Neural crest cell (in vitro differentiated cells): ENCODE data around the gene HMG20B. TPM values are rescaled to one million over a fixed set of nuclear protein-coding genes. Genes with fewer than 3 reads are reported as not detected.

Source experiments
- DNase-seq: peaks from one replicate; pipeline ENCODE4 v3.0.0; 2021; ENCODE audit warnings: low read depth, mixed read lengths, low spot score
- H3K27ac Mint-ChIP-seq: one replicate; pipeline ENCODE4 v1.8.0; 2021; ENCODE audit warnings: mild to moderate bottlenecking, mixed read lengths; ENCODE audit not compliant: unreplicated experiment
- H3K27me3 Mint-ChIP-seq: 2 replicates; pipeline ENCODE4 v1.8.0; 2021; ENCODE audit warnings: low read depth, mild to moderate bottlenecking, mixed read lengths
- H3K36me3 Mint-ChIP-seq: 2 replicates; pipeline ENCODE4 v1.8.0; 2021; ENCODE audit warnings: low read depth, mild to moderate bottlenecking, mixed read lengths
- H3K4me1 Mint-ChIP-seq: 2 replicates; pipeline ENCODE4 v1.8.0; 2021; ENCODE audit warnings: mixed read lengths
- H3K4me3 Mint-ChIP-seq: one replicate; pipeline ENCODE4 v1.8.0; 2021; ENCODE audit warnings: mild to moderate bottlenecking, mixed read lengths
- H3K9me3 Mint-ChIP-seq: 2 replicates; pipeline ENCODE4 v1.8.0; 2021; ENCODE audit warnings: mixed read lengths
- total RNA-seq: library from RNA; stranded (reverse); gene quantifications from 2 replicates; pipeline ENCODE4 v1.2.1, GENCODE V29; 2021
- TF ChIP-seq, protein P1 (sequence below): fragments of 200-600 bp; sonication (generic); conservative IDR thresholded peaks from 2 replicates; pipeline ENCODE4 v1.5.0; 2021; ENCODE audit warnings: antibody characterized with exemption, mild to moderate bottlenecking

The HMG20B gene
- total RNA-seq, 1 donor from 2014 or later: 79.6 TPM

GRCh38 chr19:3532154-3532786, 40.5 kb upstream of the HMG20B start:
- H3K27me3 Mint-ChIP-seq: no peaks in the 10 kb centered on the region
- no peak for DNase-seq
- no peak overlapping the region for H3K4me3 Mint-ChIP-seq
- peaks cover 3% of the 10 kb centered on the region for H3K36me3 Mint-ChIP-seq
- no peaks in the 10 kb centered on the region for H3K9me3 Mint-ChIP-seq
- TF ChIP-seq, protein P1, sequence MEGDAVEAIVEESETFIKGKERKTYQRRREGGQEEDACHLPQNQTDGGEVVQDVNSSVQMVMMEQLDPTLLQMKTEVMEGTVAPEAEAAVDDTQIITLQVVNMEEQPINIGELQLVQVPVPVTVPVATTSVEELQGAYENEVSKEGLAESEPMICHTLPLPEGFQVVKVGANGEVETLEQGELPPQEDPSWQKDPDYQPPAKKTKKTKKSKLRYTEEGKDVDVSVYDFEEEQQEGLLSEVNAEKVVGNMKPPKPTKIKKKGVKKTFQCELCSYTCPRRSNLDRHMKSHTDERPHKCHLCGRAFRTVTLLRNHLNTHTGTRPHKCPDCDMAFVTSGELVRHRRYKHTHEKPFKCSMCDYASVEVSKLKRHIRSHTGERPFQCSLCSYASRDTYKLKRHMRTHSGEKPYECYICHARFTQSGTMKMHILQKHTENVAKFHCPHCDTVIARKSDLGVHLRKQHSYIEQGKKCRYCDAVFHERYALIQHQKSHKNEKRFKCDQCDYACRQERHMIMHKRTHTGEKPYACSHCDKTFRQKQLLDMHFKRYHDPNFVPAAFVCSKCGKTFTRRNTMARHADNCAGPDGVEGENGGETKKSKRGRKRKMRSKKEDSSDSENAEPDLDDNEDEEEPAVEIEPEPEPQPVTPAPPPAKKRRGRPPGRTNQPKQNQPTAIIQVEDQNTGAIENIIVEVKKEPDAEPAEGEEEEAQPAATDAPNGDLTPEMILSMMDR: no peak
- no peak overlapping the region for H3K27ac Mint-ChIP-seq
- H3K4me1 Mint-ChIP-seq: no peaks in the 10 kb centered on the region

DNA sequence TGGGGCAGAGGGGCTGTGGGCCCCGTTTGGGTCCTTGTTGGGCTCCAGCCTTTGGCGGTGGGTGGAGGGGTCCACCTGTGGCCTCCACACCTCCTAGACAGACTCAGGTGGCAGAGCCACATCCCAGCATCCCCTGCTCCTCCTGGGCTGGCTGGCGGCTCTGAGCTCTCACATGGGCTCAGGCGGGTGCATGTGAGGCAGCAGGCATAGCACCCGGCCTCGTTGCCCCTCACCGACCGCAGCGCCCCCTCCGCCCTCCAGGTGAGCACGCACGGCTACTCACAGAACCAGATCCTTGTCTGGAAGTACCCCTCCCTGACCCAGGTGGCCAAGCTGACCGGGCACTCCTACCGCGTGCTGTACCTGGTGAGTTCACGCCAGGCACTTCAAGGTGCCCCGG, 39.7 kb upstream of the HMG20B start:
- Mint-ChIP-seq H3K36me3 (peaks cover 3% of the 10 kb centered on the region), H3K27ac (no peak overlapping the region), H3K9me3 (no peaks in the 10 kb centered on the region), H3K4me3 (no peak overlapping the region), H3K27me3 (no peaks in the 10 kb centered on the region), H3K4me1 (no peaks in the 10 kb centered on the region)
- DNase-seq: no peak
- TF ChIP-seq, protein P1: no peak

GRCh38 chr19:3533563-3534216, 39.1 kb upstream of the HMG20B start:
- no peaks in the 10 kb centered on the region for H3K9me3 Mint-ChIP-seq
- H3K27me3 Mint-ChIP-seq: no peaks in the 10 kb centered on the region
- TF ChIP-seq, protein P1: no peak
- no peak for DNase-seq
- H3K4me3 Mint-ChIP-seq: no peak overlapping the region
- H3K36me3 Mint-ChIP-seq: peaks cover 3% of the 10 kb centered on the region
- no peak overlapping the region for H3K27ac Mint-ChIP-seq
- H3K4me1 Mint-ChIP-seq: no peaks in the 10 kb centered on the region

DNA sequence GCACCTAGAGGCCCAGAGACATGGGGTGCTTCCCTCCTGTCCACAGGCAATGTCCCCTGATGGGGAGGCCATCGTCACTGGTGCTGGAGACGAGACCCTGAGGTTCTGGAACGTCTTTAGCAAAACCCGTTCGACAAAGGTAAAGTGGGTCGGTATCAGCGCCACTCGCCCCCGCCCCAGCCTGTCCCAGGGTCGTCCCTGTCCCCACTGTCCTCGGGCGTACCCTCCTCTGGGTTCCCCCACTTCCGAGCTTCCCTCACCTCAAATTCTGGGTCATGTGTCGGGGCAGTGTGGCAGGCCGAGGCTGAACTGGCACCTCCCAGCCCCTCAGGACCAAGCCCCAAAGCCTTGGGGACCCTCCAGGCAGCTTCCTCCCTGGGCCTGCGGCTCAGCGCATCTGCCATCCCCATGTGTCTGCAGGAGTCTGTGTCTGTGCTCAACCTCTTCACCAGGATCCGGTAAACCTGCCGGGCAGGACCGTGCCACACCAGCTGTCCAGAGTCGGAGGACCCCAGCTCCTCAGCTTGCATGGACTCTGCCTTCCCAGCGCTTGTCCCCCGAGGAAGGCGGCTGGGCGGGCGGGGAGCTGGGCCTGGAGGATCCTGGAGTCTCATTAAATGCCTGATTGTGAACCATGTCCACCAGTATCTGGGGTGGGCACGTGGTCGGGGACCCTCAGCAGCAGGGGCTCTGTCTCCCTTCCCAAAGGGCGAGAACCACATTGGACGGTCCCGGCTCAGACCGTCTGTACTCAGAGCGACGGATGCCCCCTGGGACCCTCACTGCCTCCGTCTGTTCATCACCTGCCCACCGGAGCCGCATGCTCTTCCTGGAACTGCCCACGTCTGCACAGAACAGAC, 38.1 kb upstream of the HMG20B start:
- Mint-ChIP-seq H3K27me3 (no peaks in the 10 kb centered on the region), H3K4me3 (no peak overlapping the region), H3K4me1 (no peaks in the 10 kb centered on the region), H3K36me3 (peaks cover 3% of the 10 kb centered on the region), H3K27ac (no peak overlapping the region), H3K9me3 (no peaks in the 10 kb centered on the region)
- DNase-seq: no peak
- TF ChIP-seq, protein P1: no peak

DNA sequence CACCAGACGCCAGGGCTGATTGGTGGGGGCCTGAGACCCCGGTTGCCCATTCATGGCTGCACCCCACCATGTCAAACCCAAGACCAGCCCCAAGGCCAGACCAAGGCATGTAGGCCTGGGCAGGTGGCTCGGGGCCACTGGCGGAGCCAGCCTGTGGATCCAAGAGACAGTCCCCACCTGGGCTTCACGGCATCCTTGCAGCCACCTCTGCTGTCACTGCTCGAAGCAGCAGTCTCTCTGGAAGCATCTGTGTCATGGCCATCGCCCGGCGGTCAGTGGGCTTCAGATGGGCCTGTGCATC, 37.6 kb upstream of the HMG20B start:
- no peak overlapping the region for H3K27ac Mint-ChIP-seq

More for the DNA sequence above, 37.6 kb upstream of the HMG20B start:
- Mint-ChIP-seq H3K4me1 (no peaks in the 10 kb centered on the region), H3K27me3 (no peaks in the 10 kb centered on the region), H3K4me3 (no peak overlapping the region), H3K9me3 (no peaks in the 10 kb centered on the region), H3K36me3 (peaks cover 3% of the 10 kb centered on the region)
- DNase-seq: no peak
- TF ChIP-seq, protein P1: no peak
